ENCODE data around the gene EXD3. TPM values are rescaled to one million over a fixed set of nuclear protein-coding genes. Genes with fewer than 3 reads are reported as not detected.

The EXD3 gene
- total and polyA plus RNA-seq, 2 donors (not counting 1 experiment from before 2014, with no cell fraction given) = 2.6 to 13.0 TPM

DNA sequence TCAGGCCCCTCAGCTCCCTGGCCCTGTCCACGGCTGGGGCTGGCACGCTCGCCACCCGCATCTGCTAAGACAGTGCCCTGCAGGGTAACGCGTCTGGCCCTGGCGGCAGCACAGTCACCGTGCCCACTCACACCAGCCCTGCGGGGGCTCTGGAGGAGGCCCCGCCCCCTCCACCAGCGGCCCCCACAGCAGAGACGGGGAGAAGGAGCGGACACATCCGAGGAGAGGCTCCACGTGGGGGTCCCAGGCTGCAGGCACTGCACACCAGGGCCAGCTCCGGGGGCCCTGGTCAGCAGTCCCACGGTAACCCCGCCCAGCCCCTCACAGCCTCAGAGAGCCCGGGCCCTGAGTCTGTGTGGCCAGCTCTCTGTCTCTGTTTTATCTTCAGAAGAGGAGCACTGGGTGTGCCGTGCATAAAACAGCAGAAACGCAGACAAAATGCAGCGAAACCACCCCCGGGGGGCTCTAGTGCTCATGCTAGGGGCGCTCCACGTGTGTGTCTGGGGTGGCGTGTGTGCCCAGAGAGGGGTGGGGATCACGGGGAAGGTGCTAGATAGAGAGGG is 73.4 kb downstream of the EXD3 start:
- H3K4me3 ChIP-seq (replicated peaks in 1 of 4; ENCODE audit: control extremely low read depth in 1 of 4, insufficient read depth in 1 of 4, low read depth in 3 of 4, low read length in 4 of 4) = no peak overlapping the region
- no peak overlapping the region for H2AFZ ChIP-seq (ENCODE audit: low read length)
- TF ChIP-seq, protein P1, sequence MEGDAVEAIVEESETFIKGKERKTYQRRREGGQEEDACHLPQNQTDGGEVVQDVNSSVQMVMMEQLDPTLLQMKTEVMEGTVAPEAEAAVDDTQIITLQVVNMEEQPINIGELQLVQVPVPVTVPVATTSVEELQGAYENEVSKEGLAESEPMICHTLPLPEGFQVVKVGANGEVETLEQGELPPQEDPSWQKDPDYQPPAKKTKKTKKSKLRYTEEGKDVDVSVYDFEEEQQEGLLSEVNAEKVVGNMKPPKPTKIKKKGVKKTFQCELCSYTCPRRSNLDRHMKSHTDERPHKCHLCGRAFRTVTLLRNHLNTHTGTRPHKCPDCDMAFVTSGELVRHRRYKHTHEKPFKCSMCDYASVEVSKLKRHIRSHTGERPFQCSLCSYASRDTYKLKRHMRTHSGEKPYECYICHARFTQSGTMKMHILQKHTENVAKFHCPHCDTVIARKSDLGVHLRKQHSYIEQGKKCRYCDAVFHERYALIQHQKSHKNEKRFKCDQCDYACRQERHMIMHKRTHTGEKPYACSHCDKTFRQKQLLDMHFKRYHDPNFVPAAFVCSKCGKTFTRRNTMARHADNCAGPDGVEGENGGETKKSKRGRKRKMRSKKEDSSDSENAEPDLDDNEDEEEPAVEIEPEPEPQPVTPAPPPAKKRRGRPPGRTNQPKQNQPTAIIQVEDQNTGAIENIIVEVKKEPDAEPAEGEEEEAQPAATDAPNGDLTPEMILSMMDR (conservative IDR thresholded peaks at IDR 0.05 in 1 of 2, IDR thresholded peaks at IDR 0.05 in 1 of 2; ENCODE audit: low read depth in 1 of 2, low read length in 2 of 2) = no peak
- no peak for TF ChIP-seq EZH2 (IDR thresholded peaks at IDR 0.05; ENCODE audit: low read length, missing control alignments)
- no peaks in the 10 kb centered on the region for H3K4me1 ChIP-seq (ENCODE audit: control insufficient read depth, extremely low read depth, insufficient read depth, low read length)
- no peak overlapping the region for H3K4me2 ChIP-seq (ENCODE audit: extremely low read depth, insufficient read depth, low read length)
- no peaks in the 10 kb centered on the region for H3K79me2 ChIP-seq (ENCODE audit: control insufficient read depth, insufficient read depth, low read length)
- no peaks in the 10 kb centered on the region for H3K9me3 ChIP-seq (ENCODE audit: control insufficient read depth, insufficient read depth, low read depth, low read length)
- no peak for DNase-seq (ENCODE audit: low read depth in 2 of 2)
- H3K36me3 ChIP-seq (ENCODE audit: control insufficient read depth, insufficient read depth, low read length) = no peaks in the 10 kb centered on the region
- H3K27me3 ChIP-seq (ENCODE audit: control insufficient read depth, insufficient read depth, low read length) = no peaks in the 10 kb centered on the region
- H3K9ac ChIP-seq (ENCODE audit: insufficient read depth, low read length) = no peak overlapping the region
- no peak overlapping the region for H3K27ac ChIP-seq (ENCODE audit: insufficient read depth, low read length)
- H4K20me1 ChIP-seq (ENCODE audit: control insufficient read depth, extremely low read depth, insufficient read depth, low read length) = no peaks in the 10 kb centered on the region

- TF ChIP-seq, protein P1 (conservative IDR thresholded peaks at IDR 0.05 in 1 of 2, IDR thresholded peaks at IDR 0.05 in 1 of 2; ENCODE audit: low read depth in 1 of 2, low read length in 2 of 2) = no peak
- TF ChIP-seq EZH2 (IDR thresholded peaks at IDR 0.05; ENCODE audit: low read length, missing control alignments) = no peak
- Histone ChIP-seq H3K9me3 (ENCODE audit: control insufficient read depth, insufficient read depth, low read depth, low read length) (no peaks in the 10 kb centered on the region), H3K36me3 (ENCODE audit: control insufficient read depth, insufficient read depth, low read length) (no peaks in the 10 kb centered on the region), H3K4me2 (ENCODE audit: extremely low read depth, insufficient read depth, low read length) (no peak overlapping the region), H3K9ac (ENCODE audit: insufficient read depth, low read length) (no peak overlapping the region), H4K20me1 (ENCODE audit: control insufficient read depth, extremely low read depth, insufficient read depth, low read length) (no peaks in the 10 kb centered on the region), H3K79me2 (ENCODE audit: control insufficient read depth, insufficient read depth, low read length) (no peaks in the 10 kb centered on the region), H3K4me1 (ENCODE audit: control insufficient read depth, extremely low read depth, insufficient read depth, low read length) (no peaks in the 10 kb centered on the region), H2AFZ (ENCODE audit: low read length) (no peak overlapping the region), H3K27ac (ENCODE audit: insufficient read depth, low read length) (no peak overlapping the region), H3K27me3 (ENCODE audit: control insufficient read depth, insufficient read depth, low read length) (no peaks in the 10 kb centered on the region), H3K4me3 (replicated peaks in 1 of 4; ENCODE audit: control extremely low read depth in 1 of 4, insufficient read depth in 1 of 4, low read depth in 3 of 4, low read length in 4 of 4) (no peak overlapping the region)
- DNase-seq (ENCODE audit: low read depth in 2 of 2) = no peak
Observed at GRCh38 chr9:137348769-137349470, 74.0 kb downstream of the EXD3 start.

DNA sequence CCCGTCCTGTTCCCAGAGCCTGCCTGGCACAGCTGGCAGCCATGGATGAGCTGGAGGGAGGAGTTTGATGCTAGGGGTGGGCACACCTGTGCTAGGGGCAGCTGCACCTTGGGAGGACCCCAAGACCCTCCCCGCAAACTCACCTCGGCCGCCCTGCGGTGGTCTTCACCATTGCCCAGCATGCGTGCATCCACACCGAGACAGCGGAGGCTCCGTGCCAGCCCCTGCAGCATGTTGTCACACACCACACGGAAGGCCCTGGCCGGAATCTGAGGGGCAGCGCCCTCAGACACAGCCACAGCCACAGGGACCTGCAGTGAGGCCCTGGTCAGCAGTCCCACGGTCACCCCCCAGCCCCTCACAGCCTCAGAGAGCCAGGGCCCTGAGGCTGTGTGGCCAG is 75.0 kb downstream of the EXD3 start:
- H2AFZ ChIP-seq (ENCODE audit: low read length) = no peak overlapping the region
- H3K4me2 ChIP-seq (ENCODE audit: extremely low read depth, insufficient read depth, low read length) = no peak overlapping the region
- H3K79me2 ChIP-seq (ENCODE audit: control insufficient read depth, insufficient read depth, low read length) = no peaks in the 10 kb centered on the region
- H3K27me3 ChIP-seq (ENCODE audit: control insufficient read depth, insufficient read depth, low read length) = no peaks in the 10 kb centered on the region
- H4K20me1 ChIP-seq (ENCODE audit: control insufficient read depth, extremely low read depth, insufficient read depth, low read length) = no peaks in the 10 kb centered on the region
- no peak overlapping the region for H3K27ac ChIP-seq (ENCODE audit: insufficient read depth, low read length)
- DNase-seq (ENCODE audit: low read depth in 2 of 2) = no peak
- no peaks in the 10 kb centered on the region for H3K4me1 ChIP-seq (ENCODE audit: control insufficient read depth, extremely low read depth, insufficient read depth, low read length)
- no peak overlapping the region for H3K9ac ChIP-seq (ENCODE audit: insufficient read depth, low read length)
- no peaks in the 10 kb centered on the region for H3K36me3 ChIP-seq (ENCODE audit: control insufficient read depth, insufficient read depth, low read length)
- TF ChIP-seq, protein P1 (conservative IDR thresholded peaks at IDR 0.05 in 1 of 2, IDR thresholded peaks at IDR 0.05 in 1 of 2; ENCODE audit: low read depth in 1 of 2, low read length in 2 of 2) = no peak
- no peak for TF ChIP-seq EZH2 (IDR thresholded peaks at IDR 0.05; ENCODE audit: low read length, missing control alignments)
- no peaks in the 10 kb centered on the region for H3K9me3 ChIP-seq (ENCODE audit: control insufficient read depth, insufficient read depth, low read depth, low read length)
- no peak overlapping the region for H3K4me3 ChIP-seq (replicated peaks in 1 of 4; ENCODE audit: control extremely low read depth in 1 of 4, insufficient read depth in 1 of 4, low read depth in 3 of 4, low read length in 4 of 4)
